ENCODE measurements around the gene TGFB2. TPM values are rescaled to one million over a fixed set of nuclear protein-coding genes. Genes with fewer than 3 reads are reported as not detected.
"Not testable (repeated sequence)": the region's sequence is repeated elsewhere in the genome, so short reads cannot be mapped to it uniquely, and the experiment has no call there.

TGFB2 gene
- polyA plus RNA-seq, 1 donor from 2014 or later: 0.10 TPM

DNA sequence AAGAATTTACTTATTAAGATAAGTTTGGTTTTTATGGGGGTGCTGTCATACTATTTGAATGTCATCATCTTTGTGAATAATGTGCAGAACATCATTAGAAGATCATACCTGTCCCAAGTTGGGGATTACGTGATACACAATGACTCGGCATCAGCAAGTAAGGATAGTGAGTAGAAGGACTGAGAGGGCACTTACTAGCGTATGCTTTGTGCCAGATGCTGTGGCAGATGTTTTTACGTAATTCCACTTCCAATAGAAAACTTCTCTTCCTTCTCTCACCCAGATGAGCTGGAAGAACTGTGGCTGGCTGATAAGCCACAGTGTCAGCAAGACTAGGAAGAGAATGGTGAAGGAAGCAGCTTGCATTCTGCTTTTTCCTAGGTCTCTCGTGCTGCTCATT is 28.1 kb upstream of the TGFB2 start:
- no peaks in the 10 kb centered on the region for H3K79me2 ChIP-seq (replicated peaks; ENCODE audit: insufficient read depth, low read length)
- H3K27ac ChIP-seq (ENCODE audit: low read length): no peak overlapping the region

DNA sequence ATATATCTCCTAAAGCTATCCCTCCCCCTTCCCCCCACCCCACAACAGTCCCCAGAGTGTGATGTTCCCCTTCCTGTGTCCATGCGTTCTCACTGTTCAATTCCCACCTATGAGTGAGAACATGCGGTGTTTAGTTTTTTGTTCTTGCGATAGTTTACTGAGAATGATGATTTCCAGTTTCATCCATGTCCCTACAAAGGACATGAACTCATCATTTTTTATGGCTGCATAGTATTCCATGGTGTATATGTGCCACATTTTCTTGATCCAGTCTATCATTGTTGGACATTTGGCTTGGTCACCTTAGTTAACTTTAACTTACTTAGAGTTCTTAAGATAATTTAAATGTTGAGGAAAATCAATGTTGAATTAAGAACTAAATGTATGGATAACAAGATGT is 25.0 kb upstream of the TGFB2 start:
- H3K4me2 ChIP-seq (ENCODE audit: low read length); H3K9ac ChIP-seq (ENCODE audit: low read length); H2AFZ ChIP-seq (ENCODE audit: low read depth, low read length); H3K79me2 ChIP-seq (replicated peaks; ENCODE audit: insufficient read depth, low read length); H3K27me3 ChIP-seq (ENCODE audit: insufficient read depth, low read depth, low read length); H3K9me3 ChIP-seq (ENCODE audit: low read length); H3K27ac ChIP-seq (ENCODE audit: low read length); H4K20me1 ChIP-seq (ENCODE audit: insufficient read depth); H3K9me2 ChIP-seq (ENCODE audit: insufficient read depth, low read length); H3K4me3 ChIP-seq (ENCODE audit: low read length); H3F3A ChIP-seq (ENCODE audit: insufficient read depth, low read length, poor library complexity, severe bottlenecking); H3K36me3 ChIP-seq (ENCODE audit: insufficient read depth, low read length): not testable (repeated sequence)

More for the DNA sequence above, 28.1 kb upstream of the TGFB2 start:
- TF ChIP-seq SMC3 (conservative IDR thresholded peaks at IDR 0.05; ENCODE audit: poor library complexity): no peak
- TF ChIP-seq, protein P1, sequence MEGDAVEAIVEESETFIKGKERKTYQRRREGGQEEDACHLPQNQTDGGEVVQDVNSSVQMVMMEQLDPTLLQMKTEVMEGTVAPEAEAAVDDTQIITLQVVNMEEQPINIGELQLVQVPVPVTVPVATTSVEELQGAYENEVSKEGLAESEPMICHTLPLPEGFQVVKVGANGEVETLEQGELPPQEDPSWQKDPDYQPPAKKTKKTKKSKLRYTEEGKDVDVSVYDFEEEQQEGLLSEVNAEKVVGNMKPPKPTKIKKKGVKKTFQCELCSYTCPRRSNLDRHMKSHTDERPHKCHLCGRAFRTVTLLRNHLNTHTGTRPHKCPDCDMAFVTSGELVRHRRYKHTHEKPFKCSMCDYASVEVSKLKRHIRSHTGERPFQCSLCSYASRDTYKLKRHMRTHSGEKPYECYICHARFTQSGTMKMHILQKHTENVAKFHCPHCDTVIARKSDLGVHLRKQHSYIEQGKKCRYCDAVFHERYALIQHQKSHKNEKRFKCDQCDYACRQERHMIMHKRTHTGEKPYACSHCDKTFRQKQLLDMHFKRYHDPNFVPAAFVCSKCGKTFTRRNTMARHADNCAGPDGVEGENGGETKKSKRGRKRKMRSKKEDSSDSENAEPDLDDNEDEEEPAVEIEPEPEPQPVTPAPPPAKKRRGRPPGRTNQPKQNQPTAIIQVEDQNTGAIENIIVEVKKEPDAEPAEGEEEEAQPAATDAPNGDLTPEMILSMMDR (IDR thresholded peaks at IDR 0.05; ENCODE audit: poor library complexity, severe bottlenecking): no peak
- no peak for TF ChIP-seq RAD21 (conservative IDR thresholded peaks at IDR 0.05)
- TF ChIP-seq POLR2AphosphoS5 (IDR thresholded peaks at IDR 0.05): no peak
- TF ChIP-seq EZH2 (IDR thresholded peaks at IDR 0.05; ENCODE audit: borderline replicate concordance, insufficient read depth, low read length, poor library complexity, severe bottlenecking): no peak
- no peak for TF ChIP-seq TAF1 (IDR thresholded peaks at IDR 0.05; ENCODE audit: low read depth)
- TF ChIP-seq, protein P2, sequence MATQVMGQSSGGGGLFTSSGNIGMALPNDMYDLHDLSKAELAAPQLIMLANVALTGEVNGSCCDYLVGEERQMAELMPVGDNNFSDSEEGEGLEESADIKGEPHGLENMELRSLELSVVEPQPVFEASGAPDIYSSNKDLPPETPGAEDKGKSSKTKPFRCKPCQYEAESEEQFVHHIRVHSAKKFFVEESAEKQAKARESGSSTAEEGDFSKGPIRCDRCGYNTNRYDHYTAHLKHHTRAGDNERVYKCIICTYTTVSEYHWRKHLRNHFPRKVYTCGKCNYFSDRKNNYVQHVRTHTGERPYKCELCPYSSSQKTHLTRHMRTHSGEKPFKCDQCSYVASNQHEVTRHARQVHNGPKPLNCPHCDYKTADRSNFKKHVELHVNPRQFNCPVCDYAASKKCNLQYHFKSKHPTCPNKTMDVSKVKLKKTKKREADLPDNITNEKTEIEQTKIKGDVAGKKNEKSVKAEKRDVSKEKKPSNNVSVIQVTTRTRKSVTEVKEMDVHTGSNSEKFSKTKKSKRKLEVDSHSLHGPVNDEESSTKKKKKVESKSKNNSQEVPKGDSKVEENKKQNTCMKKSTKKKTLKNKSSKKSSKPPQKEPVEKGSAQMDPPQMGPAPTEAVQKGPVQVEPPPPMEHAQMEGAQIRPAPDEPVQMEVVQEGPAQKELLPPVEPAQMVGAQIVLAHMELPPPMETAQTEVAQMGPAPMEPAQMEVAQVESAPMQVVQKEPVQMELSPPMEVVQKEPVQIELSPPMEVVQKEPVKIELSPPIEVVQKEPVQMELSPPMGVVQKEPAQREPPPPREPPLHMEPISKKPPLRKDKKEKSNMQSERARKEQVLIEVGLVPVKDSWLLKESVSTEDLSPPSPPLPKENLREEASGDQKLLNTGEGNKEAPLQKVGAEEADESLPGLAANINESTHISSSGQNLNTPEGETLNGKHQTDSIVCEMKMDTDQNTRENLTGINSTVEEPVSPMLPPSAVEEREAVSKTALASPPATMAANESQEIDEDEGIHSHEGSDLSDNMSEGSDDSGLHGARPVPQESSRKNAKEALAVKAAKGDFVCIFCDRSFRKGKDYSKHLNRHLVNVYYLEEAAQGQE (IDR thresholded peaks at IDR 0.05; ENCODE audit: borderline replicate concordance): no peak
- TF ChIP-seq EP300 (conservative IDR thresholded peaks at IDR 0.05; ENCODE audit: poor library complexity, severe bottlenecking): no peak
- TF ChIP-seq MXI1 (conservative IDR thresholded peaks at IDR 0.05; ENCODE audit: poor library complexity, severe bottlenecking): no peak
- Histone ChIP-seq H2AFZ (ENCODE audit: low read depth, low read length) (no peak overlapping the region), H4K20me1 (ENCODE audit: insufficient read depth) (no peaks in the 10 kb centered on the region), H3K4me2 (ENCODE audit: low read length) (no peak overlapping the region), H3K27me3 (ENCODE audit: insufficient read depth, low read depth, low read length) (no peaks in the 10 kb centered on the region), H3F3A (ENCODE audit: insufficient read depth, low read length, poor library complexity, severe bottlenecking) (no peaks in the 10 kb centered on the region), H3K9me2 (ENCODE audit: insufficient read depth, low read length) (no peaks in the 10 kb centered on the region), H3K4me3 (ENCODE audit: low read length) (no peak overlapping the region), H3K9me3 (ENCODE audit: low read length) (no peaks in the 10 kb centered on the region), H3K9ac (ENCODE audit: low read length) (no peak overlapping the region), H3K36me3 (ENCODE audit: insufficient read depth, low read length) (no peaks in the 10 kb centered on the region)

DNA sequence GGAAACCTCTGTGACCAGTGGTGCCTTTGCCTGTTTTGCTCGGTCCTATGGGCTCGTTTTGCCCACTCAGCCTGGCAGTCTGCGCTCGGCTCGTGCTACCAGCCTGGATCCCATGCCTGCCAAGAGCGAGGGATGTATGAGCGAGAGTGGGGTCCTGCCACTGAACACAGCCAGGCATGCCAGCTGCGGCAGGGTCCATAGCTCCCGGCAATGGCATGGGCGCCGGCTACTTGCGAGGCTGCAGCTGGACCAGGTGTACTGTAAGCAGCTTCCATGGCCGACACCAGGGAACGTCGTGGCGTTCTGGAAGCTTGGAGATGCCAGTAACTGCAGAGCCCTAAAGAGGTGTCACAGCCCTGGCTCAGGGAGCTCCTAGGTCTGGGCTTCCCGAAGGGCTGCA is 22.4 kb upstream of the TGFB2 start:
- Histone ChIP-seq H3K9me2 (ENCODE audit: insufficient read depth, low read length) (no peaks in the 10 kb centered on the region), H3K9me3 (ENCODE audit: low read length) (no peaks in the 10 kb centered on the region), H4K20me1 (ENCODE audit: insufficient read depth) (no peaks in the 10 kb centered on the region), H3F3A (ENCODE audit: insufficient read depth, low read length, poor library complexity, severe bottlenecking) (no peaks in the 10 kb centered on the region), H3K36me3 (ENCODE audit: insufficient read depth, low read length) (no peaks in the 10 kb centered on the region), H3K79me2 (replicated peaks; ENCODE audit: insufficient read depth, low read length) (no peaks in the 10 kb centered on the region), H3K4me2 (ENCODE audit: low read length) (no peak overlapping the region), H2AFZ (ENCODE audit: low read depth, low read length) (no peak overlapping the region), H3K4me3 (ENCODE audit: low read length) (no peak overlapping the region), H3K9ac (ENCODE audit: low read length) (no peak overlapping the region), H3K27me3 (ENCODE audit: insufficient read depth, low read depth, low read length) (no peaks in the 10 kb centered on the region), H3K27ac (ENCODE audit: low read length) (no peak overlapping the region)
- TF ChIP-seq EZH2 (IDR thresholded peaks at IDR 0.05; ENCODE audit: borderline replicate concordance, insufficient read depth, low read length, poor library complexity, severe bottlenecking) (no peak), EP300 (conservative IDR thresholded peaks at IDR 0.05; ENCODE audit: poor library complexity, severe bottlenecking) (no peak)

Measured in neural cell (in vitro differentiated cells).